Astrocyte of the hippocampus (primary cell): ENCODE data around the gene RASGRP1.

ENCODE experiments used
- DNase-seq: peaks from one replicate; pipeline ENCODE4 v3.0.0; 2011; ENCODE audit warnings: low read depth, low spot score

The RASGRP1 gene

DNA sequence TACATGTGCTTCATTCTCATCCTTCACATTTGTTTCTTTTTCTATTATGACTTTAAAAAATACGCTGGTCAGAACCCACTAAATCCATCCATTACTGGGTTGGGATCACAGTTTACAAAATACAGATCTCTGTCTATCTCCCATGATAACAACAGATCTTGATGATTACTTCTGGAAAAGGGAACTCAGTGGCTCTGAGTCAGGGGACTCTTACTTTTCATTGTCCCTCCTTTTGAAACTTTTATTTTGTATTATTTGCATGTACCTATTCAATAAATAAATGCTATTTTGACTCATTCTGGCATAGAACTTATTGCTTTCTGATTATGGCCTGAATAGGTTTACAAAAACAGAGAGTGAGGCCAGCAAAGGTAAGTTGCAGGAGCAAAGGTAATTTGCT, 11.6 kb upstream of the RASGRP1 start:
- DNase-seq, result no peak

DNA sequence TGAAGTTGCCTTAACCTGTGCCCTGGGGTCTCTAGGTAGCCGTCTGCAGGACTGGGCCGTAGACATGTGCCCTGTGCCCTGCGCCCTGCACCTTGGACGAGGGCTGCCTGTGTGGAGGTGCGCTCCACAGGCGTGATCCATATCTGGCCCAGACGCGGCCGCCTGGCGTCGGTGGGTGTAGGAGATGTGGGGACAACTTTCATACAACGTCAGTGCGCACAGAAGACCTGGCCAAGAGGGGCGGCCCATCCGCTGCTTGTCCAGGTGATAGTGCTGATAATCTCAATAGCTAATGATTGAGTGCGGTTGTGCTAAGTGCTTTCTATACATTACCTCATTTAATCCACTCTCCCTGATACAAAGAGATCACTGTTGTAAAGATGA, 665 bp upstream of the RASGRP1 start:
- no peak for DNase-seq

DNA sequence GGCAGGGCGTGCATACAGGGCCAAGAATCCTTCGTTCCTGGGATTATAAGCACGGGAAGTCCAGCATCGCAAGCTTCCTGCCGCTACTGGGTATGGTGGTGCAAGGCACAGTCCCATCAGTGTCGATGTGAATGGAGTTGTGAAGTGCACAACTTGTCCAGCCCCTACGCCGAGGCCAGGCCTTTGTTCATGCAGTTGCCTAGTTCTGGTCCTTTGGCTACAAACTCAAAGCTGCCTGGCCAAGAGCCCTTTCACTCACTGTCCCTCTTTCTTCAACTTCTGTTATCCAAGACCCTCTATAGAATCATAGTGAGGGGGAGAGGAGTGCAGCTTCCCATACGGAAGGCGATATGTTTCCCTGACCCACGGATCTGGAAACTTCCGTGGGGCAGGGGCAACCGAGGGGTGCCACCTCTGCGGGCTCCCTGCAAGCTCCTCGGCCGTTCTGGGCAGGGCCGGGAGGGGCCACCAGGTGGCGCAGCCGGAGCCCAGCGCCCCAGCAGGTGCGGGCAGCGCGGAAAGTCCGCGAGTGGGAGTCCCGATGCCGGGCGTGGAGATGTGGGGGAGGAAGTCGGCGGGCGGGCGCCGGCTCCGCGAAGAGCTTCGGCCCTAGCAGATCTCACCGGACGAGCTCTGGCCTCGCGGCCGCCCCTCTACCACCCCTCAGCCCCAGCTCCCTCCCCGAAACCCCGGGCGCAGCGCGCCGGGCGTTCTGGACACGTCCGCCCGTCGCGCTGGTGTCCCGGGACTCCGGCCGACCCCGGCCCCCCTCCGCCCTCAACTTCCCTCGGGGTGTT, 693 bp downstream of the RASGRP1 start:
- peak; percentile 81 for DNase-seq

DNA sequence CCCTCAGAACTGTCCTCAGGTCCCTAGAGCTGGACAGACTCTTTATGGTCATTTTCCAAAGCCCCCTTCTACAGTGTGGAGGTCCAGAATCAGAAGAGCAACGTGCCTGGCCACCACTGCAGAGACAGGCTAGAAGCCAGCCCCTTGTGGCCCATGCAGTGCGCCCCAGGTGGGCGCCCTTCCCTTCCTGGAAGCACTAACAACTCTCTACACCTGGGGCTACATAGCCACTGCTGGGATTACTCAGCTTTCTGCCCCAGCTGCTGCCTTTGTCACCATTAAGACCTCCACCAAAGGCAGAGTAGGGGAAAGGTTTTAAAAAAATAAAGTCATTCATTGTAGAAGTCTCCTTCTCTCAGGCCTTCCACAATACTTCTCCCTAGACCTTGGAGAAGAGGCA, 2.3 kb downstream of the RASGRP1 start:
- no peak for DNase-seq

DNA sequence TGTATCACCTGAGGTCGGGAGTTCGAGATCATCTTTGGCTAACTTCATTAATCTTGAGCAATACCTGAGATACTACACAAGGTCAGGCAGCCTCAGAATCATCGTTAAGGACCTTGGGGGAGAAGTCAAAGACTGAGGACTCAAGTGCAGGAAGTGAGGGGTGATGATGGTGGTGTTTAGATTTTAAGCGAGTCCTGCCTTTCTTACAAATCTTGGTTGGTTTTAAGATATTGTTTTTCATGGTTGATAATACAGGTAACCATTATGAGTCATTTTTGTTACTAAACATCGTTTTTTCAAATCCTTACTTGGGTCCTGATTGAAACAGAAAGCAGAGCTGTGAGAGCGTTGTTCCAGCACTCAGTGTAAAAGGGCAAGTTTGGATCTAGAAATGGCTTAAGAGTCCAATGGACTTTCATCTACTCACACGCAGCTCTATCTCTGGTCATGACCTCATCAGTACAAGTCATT, 4.1 kb downstream of the RASGRP1 start:
- DNase-seq, result no peak

DNA sequence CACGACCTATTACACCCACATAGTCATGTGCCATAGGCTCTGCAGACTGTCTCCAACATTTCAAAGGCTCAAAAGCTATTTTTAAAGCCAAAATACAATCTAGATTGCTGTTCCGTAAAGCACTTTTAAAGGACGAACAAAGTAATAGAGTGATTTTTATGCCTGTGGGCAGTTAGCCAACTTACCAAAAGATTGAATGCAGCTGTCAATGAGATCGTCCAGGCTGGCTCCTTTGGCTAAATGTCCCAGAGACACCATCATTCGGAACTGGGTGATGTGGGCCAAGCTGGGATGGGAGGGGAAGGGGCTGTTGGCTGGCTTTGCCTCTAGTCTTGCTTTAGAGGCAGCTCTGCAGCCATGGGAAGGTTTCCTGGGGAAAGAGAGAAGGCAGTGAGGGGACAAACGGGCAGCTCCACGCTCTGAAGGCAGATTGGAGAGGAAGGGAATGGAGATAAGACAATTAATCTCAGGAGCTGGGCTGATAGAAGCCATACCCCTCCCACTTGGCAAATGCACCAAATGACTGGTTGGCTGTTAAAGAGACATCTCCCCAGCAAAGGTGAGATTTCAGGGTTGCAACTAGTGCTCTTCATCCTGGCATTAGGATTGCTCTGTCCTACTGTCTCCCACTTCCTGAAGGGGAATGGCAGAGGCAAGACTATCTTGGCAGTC, 4.8 kb downstream of the RASGRP1 start:
- no peak for DNase-seq

DNA sequence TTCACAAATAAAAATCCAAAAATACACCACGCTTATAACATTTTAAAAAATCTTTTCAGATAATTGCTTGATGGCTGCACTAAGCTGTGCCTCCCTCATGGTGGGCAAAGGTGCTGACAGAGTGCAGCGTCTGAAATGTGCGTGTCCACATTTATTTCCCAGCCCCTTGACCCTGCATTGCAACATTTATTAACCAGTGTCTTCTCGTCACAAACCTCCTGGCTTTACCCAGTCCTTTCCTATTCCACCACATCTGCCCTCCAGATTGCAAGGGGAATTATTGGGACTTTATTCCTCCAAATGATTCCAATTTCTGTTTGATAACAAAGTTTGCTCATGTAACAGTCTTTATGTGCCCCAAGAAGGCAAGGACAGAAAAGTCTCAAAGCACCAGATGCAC, 5.5 kb downstream of the RASGRP1 start:
- no peak for DNase-seq

DNA sequence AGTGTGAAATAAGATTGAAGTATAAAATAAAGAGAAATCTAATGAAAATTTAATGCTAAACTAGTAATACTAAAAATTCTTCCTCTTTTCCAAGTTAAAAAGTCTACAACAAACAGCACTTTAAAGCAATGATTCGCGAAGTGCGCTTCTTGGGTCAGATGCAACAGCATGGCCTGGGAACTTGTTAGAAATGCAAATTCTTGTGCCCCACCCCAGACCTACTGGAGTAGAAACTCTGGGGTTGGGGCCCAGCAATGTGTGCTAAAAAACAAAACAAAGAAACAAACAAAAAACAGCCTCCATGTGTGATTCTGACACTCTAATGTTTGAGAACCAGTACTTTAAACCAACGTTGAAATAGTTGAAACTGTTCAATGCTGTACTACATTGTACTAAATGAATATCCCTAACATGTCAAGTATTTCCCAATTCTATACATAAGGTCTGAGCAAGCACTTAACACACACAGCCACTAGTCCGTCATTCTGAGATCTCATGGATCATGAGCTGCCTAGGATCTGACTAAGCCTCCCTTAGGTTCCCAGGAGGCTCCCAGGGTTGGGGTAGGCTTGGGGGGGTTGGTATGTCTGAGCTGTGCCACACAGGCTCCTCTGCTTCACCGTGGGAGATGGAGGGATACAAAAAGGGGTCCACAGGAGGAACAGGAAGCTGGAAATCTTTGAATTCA, 6.1 kb downstream of the RASGRP1 start:
- DNase-seq, result no peak

DNA sequence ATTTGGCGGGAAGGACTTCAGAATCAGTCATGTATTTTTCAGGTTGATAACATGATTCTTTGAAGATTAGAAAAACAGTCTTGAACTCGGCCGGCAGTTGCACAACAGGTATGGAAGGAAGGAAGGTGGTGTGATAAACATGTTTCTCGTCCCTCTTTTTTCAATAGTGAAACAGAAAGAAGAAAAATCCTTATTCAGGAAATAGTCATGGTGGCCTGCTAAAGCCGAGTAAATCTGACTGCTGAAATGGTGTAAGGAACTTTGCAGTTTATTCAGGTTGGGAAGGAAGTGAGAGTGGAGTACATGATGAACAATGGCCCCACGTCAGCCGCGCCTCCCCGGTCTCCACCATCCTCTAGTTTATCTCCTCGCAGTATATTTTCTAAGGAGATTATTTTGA, 6.7 kb downstream of the RASGRP1 start:
- no peak for DNase-seq

DNA sequence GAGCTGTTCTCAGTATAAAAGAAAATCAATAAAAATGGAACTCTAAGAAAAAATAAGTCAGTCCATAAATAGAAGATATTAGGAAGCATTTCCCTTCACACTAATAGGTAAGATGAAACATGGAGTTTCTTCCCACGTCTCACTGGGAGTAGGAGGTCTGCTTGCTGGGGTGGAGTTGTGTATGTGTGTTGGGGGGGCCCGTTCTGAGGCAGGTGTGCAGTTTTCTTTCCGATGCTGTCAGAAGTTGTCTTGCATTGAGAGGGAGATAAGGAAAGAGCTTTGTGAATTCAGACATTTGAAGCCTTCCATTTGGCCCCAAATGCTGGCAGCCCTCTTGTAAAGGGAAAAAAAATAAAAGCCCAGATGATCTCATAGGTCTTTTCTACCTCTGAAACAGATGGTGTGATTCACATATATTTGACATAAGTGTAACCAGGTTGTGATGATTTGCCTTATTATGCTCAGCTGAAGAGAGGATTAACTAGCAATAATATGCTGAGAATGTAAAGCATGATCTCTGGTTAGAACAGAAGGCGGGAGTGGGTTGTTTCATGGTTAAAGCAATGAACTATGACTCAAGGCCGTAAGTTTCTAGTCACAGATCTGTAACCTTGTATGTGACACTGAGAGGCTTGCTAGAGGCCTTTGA, 8.8 kb downstream of the RASGRP1 start:
- peak; percentile 69 for DNase-seq

DNA sequence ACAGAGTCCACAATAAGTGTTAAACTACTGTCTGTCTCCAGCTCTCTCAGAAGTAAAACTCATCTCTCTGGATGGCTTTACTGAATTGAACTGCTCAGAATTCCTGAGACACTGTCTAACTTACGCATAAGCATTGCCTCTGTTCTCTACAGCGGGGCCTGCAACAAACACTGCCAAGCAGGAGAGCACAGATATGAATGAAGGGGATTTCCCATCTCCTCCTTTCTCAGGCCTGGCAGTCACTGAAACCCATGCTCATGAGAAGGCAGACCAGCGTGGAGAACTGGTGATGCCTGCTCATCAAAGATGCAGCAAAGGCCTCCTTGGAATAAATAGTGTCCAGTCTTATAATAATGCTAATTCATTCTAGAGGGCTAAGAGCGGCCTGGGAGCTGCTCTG, 10.3 kb downstream of the RASGRP1 start:
- DNase-seq, result peak; percentile 68

DNA sequence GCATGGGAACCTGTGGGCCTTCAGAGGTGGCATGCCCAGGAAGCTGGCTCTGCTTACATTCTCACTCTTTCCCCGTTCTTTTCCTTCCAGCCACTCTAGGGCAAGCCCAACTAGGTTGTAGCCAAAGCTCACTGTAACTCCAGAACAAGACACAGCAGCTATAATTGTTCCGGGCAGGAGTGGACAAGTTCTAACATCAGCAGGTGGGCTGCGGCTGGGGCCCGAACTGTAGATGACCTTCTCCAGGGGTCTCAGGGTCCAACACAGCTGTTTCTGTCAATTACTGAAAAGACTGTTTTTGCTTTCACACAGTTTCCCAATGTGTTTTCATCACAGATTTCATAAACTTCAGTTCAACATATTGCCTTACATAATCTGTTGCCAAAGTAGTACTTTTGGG, 11.5 kb downstream of the RASGRP1 start:
- DNase-seq, result no peak

DNA sequence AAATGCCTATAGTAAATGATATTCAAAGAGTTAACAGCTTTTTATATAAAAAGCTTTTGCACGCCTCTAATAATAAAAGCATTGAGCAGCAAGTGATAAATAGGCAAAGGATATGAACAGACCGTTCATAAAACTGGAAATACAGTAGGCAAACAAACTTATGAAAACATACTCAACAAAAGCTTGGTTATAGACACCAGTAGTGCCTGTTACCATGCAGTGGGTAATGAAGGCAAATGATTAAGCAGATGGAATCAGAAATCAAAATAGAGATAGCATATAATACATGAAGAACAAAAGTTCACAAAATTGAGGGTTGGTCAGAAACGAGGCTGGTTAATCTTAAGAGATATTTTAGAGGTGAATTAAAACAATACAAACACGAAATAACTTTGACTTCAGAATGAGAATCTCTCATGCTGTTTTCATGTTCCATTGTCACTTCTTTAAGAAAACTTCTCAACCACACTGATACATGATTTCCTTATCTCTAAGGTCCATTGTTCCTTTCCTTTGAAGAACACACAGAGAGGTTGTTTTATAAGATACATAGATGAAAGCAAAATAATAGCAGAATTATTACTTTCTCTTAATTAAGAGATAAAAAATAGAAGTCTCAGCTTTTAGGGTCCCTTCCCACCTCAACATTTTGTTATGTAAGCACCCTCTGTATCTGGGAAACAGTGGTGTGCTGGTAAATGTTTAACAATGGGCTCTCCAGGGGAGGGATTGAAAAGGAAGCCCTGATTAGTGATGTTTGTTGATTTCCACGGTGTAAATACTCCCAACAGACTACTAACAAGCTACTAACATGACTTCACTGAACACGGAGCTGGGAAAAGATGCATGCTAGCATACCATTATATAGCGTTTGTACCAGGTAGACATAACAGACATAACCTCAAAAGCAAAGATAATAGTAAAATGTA, 12.6 kb downstream of the RASGRP1 start:
- DNase-seq, result no peak

DNA sequence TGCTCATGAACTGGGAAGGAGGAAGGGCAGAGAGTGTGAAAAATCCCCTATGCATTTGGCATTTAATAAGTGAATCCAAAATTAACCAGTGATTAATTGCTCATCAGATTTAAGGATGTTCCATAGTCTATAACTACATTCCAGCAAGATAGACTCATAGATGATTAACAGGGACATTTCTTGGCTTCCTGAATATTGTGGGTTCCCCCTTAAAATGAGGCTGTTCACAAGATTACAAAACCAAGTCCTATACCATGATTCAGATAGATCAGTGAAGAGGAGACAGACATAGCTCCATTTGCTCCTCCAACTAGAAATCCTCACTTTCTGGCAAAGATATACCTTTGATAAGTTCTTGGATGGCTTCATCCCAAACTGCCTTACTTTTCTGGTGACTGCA, 15.4 kb downstream of the RASGRP1 start:
- no peak for DNase-seq

DNA sequence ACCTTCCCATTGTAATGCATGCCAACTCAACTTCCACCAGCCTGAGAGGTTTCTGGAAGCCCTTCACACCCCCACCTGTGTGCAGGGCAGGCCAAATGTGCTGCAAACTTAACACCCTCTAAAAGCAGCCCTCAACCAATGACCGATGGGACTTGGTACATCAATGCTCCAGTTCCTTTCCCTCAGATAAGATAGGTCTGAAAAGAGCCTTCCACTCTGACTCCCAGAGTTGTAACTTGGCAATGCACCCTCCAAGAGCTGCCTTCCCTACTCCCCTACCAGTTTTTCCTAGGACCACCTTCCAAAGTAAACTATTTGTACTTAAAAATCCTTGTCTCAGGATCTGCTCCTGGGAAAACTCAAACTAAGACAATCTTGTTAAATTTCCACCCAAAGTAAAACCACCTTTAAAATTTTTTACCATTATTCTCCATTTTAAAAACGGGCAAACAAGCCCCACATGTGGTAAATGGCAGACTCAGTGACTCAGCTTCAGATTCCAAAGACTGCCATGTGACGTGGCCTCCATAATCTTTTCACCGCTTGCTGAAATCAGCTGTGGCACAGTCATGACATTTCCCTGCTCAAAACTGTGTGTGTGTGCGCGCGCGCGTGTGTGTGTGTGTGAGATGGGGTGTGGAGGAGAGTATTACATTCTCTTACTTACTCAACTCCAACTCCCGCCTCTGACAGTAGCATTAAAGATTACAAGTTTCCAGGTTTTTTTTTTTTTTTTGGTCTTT, 17.2 kb downstream of the RASGRP1 start:
- DNase-seq, result peak; percentile 17

DNA sequence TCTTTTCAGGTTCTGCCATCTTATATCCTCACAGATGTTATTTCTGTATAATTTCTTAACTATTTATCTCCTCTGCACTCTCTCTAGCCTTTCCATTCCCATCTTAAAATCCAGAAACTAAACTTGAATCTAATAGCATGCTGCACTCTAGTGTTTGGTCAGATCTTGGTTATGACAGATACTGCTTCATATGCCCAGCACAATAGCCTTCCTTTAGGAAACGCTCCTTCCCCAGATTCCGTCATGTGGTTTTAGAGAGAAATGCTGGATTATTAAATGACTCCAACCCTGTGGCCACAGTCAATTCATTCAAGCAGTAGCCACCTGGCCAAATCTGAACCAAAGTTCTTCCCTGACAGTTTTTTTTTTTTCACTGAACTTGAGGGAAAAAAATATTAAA, 19.4 kb downstream of the RASGRP1 start:
- peak; percentile 29 for DNase-seq

DNA sequence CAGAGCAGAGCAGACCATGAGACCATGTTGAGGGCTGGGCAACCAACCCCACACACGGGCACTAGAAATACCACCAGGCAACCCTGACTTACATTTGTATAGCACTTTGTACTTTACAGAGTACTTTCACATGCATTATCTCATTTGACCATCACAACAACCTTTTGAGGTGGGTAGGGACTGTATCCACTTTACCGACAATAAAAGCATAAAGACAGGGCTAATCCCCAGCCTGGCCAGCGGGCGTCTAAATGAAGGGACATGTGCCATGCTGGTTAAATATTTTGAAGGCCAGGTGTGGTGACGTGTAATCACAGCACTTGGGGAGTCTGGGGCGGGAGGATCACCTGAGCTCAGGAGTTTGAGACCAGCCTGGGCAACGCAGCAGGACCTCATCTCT, 23.6 kb downstream of the RASGRP1 start:
- no peak for DNase-seq

DNA sequence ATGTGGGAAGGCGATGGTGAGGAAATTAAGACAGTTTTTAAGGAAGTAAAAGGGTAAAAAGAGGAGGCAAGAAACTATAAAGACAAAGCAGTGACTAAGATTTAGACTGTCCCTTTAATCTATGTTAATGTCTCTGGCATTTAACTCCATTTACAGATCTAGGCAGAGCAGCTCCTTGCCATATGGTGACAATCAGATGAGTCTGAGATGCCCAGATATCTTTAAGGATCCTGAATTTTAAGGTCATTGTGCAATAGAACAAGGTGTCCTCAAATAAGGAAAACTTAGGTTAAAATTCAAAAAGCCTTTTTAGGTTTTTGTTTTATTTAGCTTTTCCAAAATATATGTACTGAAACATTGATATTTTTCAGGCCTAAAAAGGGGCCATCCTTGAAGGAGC, 24.1 kb downstream of the RASGRP1 start:
- DNase-seq, result no peak

DNA sequence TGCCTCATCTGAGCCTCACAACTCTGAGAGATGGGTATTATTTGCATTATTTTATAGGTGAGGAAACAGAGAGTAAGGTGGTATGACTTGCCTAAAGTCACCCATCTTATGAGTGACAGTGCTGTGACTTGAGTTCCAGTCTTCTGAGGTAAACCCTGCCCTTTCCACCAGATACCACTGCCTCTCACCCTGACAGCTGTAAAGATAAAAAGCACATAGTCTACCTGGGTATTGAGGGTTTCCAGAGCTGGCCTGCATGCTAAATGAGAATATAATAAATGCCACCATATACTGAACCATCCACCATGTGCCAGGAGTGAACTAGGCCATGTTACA, 25.6 kb downstream of the RASGRP1 start:
- no peak for DNase-seq

DNA sequence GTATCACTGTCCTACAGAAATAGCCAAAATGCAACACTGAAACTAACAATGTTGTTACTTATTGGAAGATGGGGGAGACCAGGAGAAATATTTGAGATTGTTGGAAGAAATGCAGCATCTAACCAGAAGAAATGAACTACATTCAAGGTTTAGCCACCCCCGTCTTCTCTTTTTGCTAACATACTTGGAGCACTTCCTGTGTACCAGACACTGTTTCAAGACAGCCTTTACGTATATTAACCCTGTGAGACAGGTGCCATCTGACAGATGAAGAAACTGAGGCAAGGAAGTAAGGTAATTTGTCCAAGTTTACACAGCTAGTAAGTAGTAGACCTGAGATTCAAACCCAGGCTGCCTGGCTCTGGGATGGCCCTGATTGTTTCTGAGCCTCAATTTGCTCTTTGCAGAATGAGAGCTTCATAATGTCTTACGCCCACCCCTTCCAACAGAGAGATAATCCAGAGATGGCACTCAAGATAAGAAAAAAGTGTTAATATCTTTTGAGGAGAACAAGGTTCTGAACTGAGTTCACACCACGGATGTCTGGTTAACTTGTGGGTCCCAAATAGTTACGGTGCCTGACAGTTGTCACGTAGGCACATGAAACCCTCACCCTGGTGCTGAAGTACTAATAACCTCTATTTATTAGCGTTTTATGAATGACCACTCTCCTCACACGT, 26.1 kb downstream of the RASGRP1 start:
- DNase-seq, result no peak
